Right lobe of liver (tissue), 6 donors: Measurements from ENCODE around the gene ARL3. TPM values are rescaled to one million over a fixed set of nuclear protein-coding genes. Genes with fewer than 3 reads are reported as not detected.
A peak's percentile ranks its signal among the peaks of the same experiment; 100 is the strongest.

Experiments used
- ATAC-seq, 4 donors: fragments of 200-7000 bp; cut with Tn5 transposase; one replicate each; pipeline ENCODE4 v1.9.1; 2020; ENCODE audit warnings: mild to moderate bottlenecking in 4 of 4, moderate library complexity in 4 of 4
- DNase-seq, 3 donors: peaks; one replicate each; pipeline ENCODE4 v3.0.0-alpha.2; 2020
- H3K27ac ChIP-seq, 3 donors: fragments of 200-600 bp; one replicate each; pipeline ENCODE4 v1.8.0; 2022
- H3K27me3 ChIP-seq, 2 donors: fragments of 200-600 bp; one replicate each; pipeline ENCODE4 v1.8.0; 2022
- H3K36me3 ChIP-seq, 4 donors: fragments of 200-600 bp; sonication (generic) in 1 of 4; one replicate each; pipeline versions ENCODE4 v1.5.1 to v1.8.0; 2017 to 2022; ENCODE audit warnings: control low read depth in 1 of 4
- H3K4me1 ChIP-seq, 4 donors: fragments of 200-600 bp; sonication (generic) in 1 of 4; one replicate each; pipeline versions ENCODE4 v1.5.1 to v1.8.0; 2017 to 2022; ENCODE audit warnings: control low read depth in 1 of 4
- H3K4me3 ChIP-seq, 3 donors: fragments of 200-600 bp; one replicate each; pipeline ENCODE4 v1.8.0; 2022
- H3K9me3 ChIP-seq, 4 donors: fragments of 200-600 bp; sonication (generic) in 1 of 4; one replicate each; pipeline versions ENCODE4 v1.5.1 to v1.8.0; 2017 to 2022; ENCODE audit warnings: control low read depth in 1 of 4
- CTCF ChIP-seq, 4 donors: fragments of 200-600 bp in 3 of 4; fragments of 450-650 bp in 1 of 4; IDR thresholded peaks; one replicate each; pipeline versions ENCODE4 v1.5.1 to v1.8.0; 2016 to 2022; ENCODE audit warnings: antibody characterized with exemption in 4 of 4, mild to moderate bottlenecking in 2 of 4
- POLR2A ChIP-seq: fragments of 450-650 bp; IDR thresholded peaks from one replicate; pipeline ENCODE4 v1.6.1; 2017; ENCODE audit warnings: antibody characterized with exemption, mild to moderate bottlenecking
- WGBS: methylation state at CpG from one replicate; pipeline ENCODE4 v1.1.6; 2018; ENCODE audit warnings: low coverage, low lambda C conversion rate; ENCODE audit not compliant: insufficient coverage; ENCODE audit errors: missing lambda C conversion rate; 5-methylcytosine and 5-hydroxymethylcytosine counted together
- intact Hi-C, 2 donors: fragments of 100-400 bp; cut with DNase I; formaldehyde crosslinking; loops; one replicate each; pipeline versions ENCODE4 v1.11.2 to v1.14.1; 2022
- total RNA-seq, 6 experiments: library from RNA; depleted of rRNA in 2 of 6; stranded (reverse); fragments of >200 nt in 2 of 6; fragmentation: NEBNext Ultra II Directional in 3 of 6; extraction: Animal tissue kit (Norgen Biotek cat#: 25700) in 3 of 6; gene quantifications; one replicate each; pipeline versions ENCODE4 v1.1.0 to v1.2.4, GENCODE V29; 2016 to 2023
- donor health status: DM: no; HTN: yes; CAD: no.
- donor health status: DM: no; HTN: no; CAD: no.
- donor health status: DM: no; HTN: no; CAD: no.
- donor health status: DM: no; HTN: yes; CAD: no.
- donor health status: DM: no; HTN: yes; CAD: no.

The ARL3 gene
- total RNA-seq, 6 experiments from 2014 or later, result 1.1 to 3.3 (median 2.3) TPM

GRCh38 chr10:102650655-102651454 is 63.3 kb downstream of the ARL3 start:
- peaks cover 3 to 21% (median 8%) of the 10 kb centered on the region in 4 donors for H3K36me3 ChIP-seq
- WGBS, result 33% methylated on average over 1 of the region's 11 CpGs
- ATAC-seq (peak in 1 of 4 donors; percentile 4), DNase-seq (peak in 1 of 3 donors; percentile 21)
- H3K4me3 ChIP-seq, result no peak overlapping the region
- H3K27ac ChIP-seq, result no peak overlapping the region
- H3K4me1 ChIP-seq, result peaks cover 0 to 46% (median 18%) of the 10 kb centered on the region in 4 donors
- no peaks in the 10 kb centered on the region for H3K27me3 ChIP-seq
- no peaks in the 10 kb centered on the region for H3K9me3 ChIP-seq
- no peak for TF ChIP-seq POLR2A
- TF ChIP-seq CTCF (IDR thresholded peaks at IDR 0.05), result no peak
- intact Hi-C loops, result no loop called here

DNA sequence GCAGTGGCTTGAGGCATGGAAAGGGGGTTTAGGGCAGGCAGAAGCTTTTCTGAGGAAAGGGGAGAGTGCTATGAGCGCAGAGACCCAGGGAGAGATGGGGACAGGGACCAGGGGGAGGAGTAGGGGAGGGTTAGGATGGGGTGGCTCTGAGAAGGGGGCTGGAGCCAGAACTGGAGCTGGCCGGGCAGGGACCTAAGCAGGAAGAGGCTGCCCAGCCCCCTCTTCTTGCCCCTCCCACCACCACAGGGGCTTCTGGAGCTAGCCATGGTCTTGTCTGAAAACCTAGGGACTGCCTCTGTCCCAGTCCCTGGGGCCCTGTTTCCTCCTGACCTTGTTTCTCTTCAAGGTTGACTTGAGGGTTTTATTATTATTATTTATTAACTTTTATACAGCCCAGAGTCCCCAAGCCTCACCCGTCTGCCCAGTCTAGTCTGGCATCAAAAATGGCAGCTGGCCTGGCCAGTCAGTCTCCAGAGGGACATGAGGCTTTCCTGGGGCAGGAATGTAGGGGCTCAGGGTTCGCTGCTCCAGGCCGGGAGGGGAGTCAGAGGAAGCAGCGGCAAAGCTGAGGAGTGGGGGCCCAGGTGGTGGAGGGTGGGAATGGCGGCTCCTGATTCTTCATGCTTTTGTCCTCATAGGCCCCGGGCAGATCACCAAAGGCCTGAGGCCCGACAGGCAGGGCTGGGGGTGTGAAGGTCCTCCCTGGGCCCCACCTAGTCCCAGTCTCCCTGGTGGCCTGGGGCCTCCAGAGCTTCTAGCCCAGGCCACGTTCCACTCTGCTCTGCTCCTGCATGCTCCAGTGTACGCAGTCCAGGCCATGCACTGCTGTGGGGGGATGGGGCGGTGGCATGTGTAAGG is 64.2 kb downstream of the ARL3 start:
- H3K36me3 ChIP-seq, result peaks cover 0 to 13% (median under 1%) of the 10 kb centered on the region in 4 donors
- intact Hi-C loops, result no loop called here
- WGBS, result 79% methylated on average over 6 of the region's 12 CpGs
- no peak overlapping the region for H3K27ac ChIP-seq
- DNase-seq, result peak in 1 of 3 donors; percentile 20
- TF ChIP-seq CTCF (IDR thresholded peaks at IDR 0.05) (no peak), POLR2A (no peak)
- no peak for ATAC-seq
- H3K4me1 ChIP-seq, result peaks cover 0 to 46% (median 18%) of the 10 kb centered on the region in 4 donors
- no peaks in the 10 kb centered on the region for H3K9me3 ChIP-seq
- H3K27me3 ChIP-seq, result no peaks in the 10 kb centered on the region
- no peak overlapping the region for H3K4me3 ChIP-seq

DNA sequence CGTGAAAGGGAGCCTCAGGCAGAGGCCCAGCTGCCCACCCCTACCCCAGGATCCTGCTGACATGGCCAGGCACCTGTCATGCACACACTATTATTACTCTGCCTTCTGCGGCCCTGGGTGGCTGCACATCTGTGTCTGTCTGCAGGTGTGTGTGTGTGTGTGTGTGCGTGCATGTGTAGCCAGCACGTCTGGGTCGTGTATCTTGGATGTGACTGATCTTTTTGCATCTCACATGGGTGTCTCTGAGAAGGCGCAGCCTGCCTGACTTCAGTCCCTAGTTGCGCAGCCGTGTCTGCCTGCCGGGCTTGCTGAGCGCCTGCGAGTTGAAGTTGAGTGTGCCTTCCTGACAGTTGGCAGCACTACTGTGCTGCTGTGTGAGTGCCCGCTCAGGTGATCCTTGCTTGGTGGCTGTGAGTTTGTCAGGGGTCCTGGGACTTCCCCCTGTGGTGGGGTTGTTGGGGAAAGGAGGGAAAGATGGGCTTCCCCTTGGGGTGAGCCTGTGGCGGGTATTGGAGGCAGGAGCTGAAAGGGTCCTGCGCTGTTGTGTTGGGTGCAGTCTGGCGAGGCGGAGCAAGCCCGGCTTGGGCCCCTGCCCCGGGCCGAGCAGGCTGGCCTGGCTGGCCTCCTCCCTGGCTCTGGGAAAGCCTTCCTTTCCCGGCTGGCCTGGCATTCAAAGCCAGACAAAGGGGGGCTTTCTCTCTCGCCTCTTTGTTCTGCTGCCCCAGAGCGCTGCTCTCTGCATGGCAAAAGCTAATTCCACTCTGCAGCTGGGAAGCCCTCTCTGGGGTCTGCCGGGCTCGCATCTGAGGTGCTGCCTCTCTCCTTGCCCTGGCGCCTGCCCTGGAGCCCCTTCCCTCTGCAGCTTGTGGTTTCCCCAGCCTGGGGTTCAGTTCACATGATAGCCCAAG is 65.1 kb downstream of the ARL3 start:
- no peak overlapping the region for H3K27ac ChIP-seq
- no peaks in the 10 kb centered on the region for H3K27me3 ChIP-seq
- WGBS, result 22% methylated on average over 5 of the region's 25 CpGs
- no peak overlapping the region for H3K4me3 ChIP-seq
- H3K36me3 ChIP-seq, result peaks cover 0 to 6% (median 0%) of the 10 kb centered on the region in 4 donors
- no peak for ATAC-seq
- DNase-seq, result peak in 1 of 3 donors; percentile 26
- intact Hi-C loops, result no loop called here
- peaks cover 0 to 46% (median 18%) of the 10 kb centered on the region in 4 donors for H3K4me1 ChIP-seq
- no peaks in the 10 kb centered on the region for H3K9me3 ChIP-seq
- TF ChIP-seq POLR2A (no peak), CTCF (IDR thresholded peaks at IDR 0.05) (no peak)

DNA sequence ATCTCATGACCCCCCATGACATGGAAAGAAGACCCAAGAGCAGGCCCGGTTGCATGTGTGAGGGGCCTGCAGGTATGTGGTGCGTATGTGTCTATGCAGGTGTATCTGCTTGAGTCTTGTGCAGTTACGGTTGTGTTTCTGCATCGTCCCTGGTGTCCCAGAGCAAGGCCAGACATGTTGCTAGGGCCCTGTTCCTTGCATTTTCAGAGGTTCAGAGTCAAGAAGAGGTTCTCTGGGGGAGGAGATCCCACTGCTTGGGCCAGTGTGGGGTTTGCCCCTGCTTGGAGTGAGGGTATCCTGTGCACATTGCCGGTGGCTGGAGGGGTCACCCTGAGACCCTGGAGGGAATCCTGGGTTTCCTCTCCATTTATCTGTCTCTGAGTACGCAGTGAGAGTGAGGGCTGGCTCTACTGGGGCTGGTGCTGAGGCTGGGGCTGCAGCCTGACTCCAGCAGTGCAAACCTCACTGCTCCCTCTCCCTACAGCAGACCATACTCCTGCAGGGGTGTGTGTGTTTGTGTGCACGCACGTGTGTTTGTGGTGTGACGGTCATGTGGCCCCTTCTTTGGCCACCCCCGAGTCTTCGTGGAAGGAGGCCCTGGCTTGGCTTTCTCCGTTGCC is 65.8 kb downstream of the ARL3 start:
- Histone ChIP-seq H3K4me1 (peaks cover 0 to 46% (median 18%) of the 10 kb centered on the region in 4 donors), H3K9me3 (no peaks in the 10 kb centered on the region), H3K4me3 (no peak overlapping the region), H3K27ac (no peak overlapping the region), H3K36me3 (peaks cover 0 to under 1% (median 0%) of the 10 kb centered on the region in 4 donors), H3K27me3 (no peaks in the 10 kb centered on the region)
- DNase-seq, result peak in 1 of 3 donors; percentile 16
- WGBS, result 60% methylated on average over 1 of the region's 12 CpGs
- no peak for TF ChIP-seq CTCF (IDR thresholded peaks at IDR 0.05)
- no peak for TF ChIP-seq POLR2A
- intact Hi-C loops, result no loop called here
- ATAC-seq, result no peak
